GM23338 (cell line): ENCODE measurements around the gene OTUD6A.

Experiments
- NANOG ChIP-seq: IDR thresholded peaks from 2 replicates; pipeline ENCODE4 v1.6.1; 2016; ENCODE audit warnings: antibody characterized with exemption, borderline replicate concordance
- POLR2AphosphoS5 ChIP-seq: IDR thresholded peaks from 2 replicates; pipeline ENCODE4 v1.6.1; 2016; ENCODE audit warnings: antibody characterized with exemption, low read depth
- ZNF331 ChIP-seq: fragments of 250-450 bp; sonication (Bioruptor Pico); IDR thresholded peaks from 2 replicates; pipeline ENCODE4 v1.5.0; 2020; ENCODE audit warnings: low read depth, mild to moderate bottlenecking, moderate library complexity
- TF ChIP-seq, protein P1 (sequence below), 2 experiments: fragments of 200-600 bp in 1 of 2; sonication (generic) in 1 of 2; conservative IDR thresholded peaks; 2 replicates each; pipeline versions ENCODE4 v1.5.1 to v1.6.1; 2016 to 2017; ENCODE audit warnings: antibody characterized with exemption in 2 of 2, low read depth in 2 of 2, mild to moderate bottlenecking in 2 of 2, moderate library complexity in 1 of 2
- TF ChIP-seq, protein P2 (sequence below): IDR thresholded peaks from 2 replicates; pipeline ENCODE4 v1.6.1; 2016; ENCODE audit warnings: antibody characterized with exemption
- TF ChIP-seq, protein P3 (sequence below): IDR thresholded peaks from one replicate; pipeline ENCODE4 v1.6.1; 2018; ENCODE audit warnings: antibody characterized with exemption; ENCODE audit not compliant: unreplicated experiment

DNA sequence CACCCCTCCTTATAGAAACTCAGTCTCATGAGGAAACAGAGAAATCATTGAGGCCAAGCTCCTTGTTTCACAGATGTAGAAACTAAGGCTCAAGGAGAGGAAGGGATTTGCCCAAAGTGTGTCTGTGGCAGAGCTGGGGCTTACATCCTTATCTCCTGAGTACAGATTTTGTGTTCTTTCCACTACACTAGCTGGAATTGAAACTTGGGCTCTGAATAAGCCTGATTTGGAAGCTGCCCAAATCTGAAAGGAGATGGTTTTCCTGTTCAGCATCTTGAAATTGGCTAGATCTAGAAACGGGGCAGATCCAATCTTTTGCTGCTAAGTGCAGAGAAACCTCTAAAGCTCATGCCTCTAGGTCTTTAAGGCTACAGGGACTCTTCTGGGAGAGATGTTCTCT lies 36.8 kb upstream of the OTUD6A start:
- TF ChIP-seq, protein P1, sequence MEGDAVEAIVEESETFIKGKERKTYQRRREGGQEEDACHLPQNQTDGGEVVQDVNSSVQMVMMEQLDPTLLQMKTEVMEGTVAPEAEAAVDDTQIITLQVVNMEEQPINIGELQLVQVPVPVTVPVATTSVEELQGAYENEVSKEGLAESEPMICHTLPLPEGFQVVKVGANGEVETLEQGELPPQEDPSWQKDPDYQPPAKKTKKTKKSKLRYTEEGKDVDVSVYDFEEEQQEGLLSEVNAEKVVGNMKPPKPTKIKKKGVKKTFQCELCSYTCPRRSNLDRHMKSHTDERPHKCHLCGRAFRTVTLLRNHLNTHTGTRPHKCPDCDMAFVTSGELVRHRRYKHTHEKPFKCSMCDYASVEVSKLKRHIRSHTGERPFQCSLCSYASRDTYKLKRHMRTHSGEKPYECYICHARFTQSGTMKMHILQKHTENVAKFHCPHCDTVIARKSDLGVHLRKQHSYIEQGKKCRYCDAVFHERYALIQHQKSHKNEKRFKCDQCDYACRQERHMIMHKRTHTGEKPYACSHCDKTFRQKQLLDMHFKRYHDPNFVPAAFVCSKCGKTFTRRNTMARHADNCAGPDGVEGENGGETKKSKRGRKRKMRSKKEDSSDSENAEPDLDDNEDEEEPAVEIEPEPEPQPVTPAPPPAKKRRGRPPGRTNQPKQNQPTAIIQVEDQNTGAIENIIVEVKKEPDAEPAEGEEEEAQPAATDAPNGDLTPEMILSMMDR (conservative IDR thresholded peaks at IDR 0.05; ENCODE audit: low read depth in 2 of 2), result no peak
- TF ChIP-seq, protein P2, sequence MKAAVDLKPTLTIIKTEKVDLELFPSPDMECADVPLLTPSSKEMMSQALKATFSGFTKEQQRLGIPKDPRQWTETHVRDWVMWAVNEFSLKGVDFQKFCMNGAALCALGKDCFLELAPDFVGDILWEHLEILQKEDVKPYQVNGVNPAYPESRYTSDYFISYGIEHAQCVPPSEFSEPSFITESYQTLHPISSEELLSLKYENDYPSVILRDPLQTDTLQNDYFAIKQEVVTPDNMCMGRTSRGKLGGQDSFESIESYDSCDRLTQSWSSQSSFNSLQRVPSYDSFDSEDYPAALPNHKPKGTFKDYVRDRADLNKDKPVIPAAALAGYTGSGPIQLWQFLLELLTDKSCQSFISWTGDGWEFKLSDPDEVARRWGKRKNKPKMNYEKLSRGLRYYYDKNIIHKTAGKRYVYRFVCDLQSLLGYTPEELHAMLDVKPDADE, result no peak
- TF ChIP-seq ZNF331 (no peak), POLR2AphosphoS5 (no peak), NANOG (no peak)
- TF ChIP-seq, protein P3, sequence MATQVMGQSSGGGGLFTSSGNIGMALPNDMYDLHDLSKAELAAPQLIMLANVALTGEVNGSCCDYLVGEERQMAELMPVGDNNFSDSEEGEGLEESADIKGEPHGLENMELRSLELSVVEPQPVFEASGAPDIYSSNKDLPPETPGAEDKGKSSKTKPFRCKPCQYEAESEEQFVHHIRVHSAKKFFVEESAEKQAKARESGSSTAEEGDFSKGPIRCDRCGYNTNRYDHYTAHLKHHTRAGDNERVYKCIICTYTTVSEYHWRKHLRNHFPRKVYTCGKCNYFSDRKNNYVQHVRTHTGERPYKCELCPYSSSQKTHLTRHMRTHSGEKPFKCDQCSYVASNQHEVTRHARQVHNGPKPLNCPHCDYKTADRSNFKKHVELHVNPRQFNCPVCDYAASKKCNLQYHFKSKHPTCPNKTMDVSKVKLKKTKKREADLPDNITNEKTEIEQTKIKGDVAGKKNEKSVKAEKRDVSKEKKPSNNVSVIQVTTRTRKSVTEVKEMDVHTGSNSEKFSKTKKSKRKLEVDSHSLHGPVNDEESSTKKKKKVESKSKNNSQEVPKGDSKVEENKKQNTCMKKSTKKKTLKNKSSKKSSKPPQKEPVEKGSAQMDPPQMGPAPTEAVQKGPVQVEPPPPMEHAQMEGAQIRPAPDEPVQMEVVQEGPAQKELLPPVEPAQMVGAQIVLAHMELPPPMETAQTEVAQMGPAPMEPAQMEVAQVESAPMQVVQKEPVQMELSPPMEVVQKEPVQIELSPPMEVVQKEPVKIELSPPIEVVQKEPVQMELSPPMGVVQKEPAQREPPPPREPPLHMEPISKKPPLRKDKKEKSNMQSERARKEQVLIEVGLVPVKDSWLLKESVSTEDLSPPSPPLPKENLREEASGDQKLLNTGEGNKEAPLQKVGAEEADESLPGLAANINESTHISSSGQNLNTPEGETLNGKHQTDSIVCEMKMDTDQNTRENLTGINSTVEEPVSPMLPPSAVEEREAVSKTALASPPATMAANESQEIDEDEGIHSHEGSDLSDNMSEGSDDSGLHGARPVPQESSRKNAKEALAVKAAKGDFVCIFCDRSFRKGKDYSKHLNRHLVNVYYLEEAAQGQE, result no peak
